PFSK-1 (cell line): ENCODE measurements around the gene TNS1.

Experiments used
- FOXP2 ChIP-seq: optimal IDR thresholded peaks from 2 replicates; pipeline ENCODE3; 2011; ENCODE audit warnings: borderline replicate concordance, control low read depth, inconsistent platforms; ENCODE audit not compliant: insufficient read depth; ENCODE audit errors: extremely low read length, extremely low read depth
- POLR2AphosphoS5 ChIP-seq: IDR thresholded peaks from 2 replicates; pipeline ENCODE4 v1.6.1; 2012; ENCODE audit warnings: low read depth, mild to moderate bottlenecking, control low read depth, low read length, moderate library complexity
- REST ChIP-seq, 2 experiments: IDR thresholded peaks; 2 replicates each; pipeline versions ENCODE4 v1.6.1 to v1.8.0; 2011 to 2012; ENCODE audit warnings: low read depth in 2 of 2, low read length in 2 of 2, control low read depth in 1 of 2, inconsistent platforms in 1 of 2, mild to moderate bottlenecking in 1 of 2, moderate library complexity in 1 of 2; ENCODE audit not compliant: insufficient read depth in 1 of 2
- SIN3A ChIP-seq: IDR thresholded peaks from 2 replicates; pipeline ENCODE4 v1.6.1; 2012; ENCODE audit warnings: mild to moderate bottlenecking, low read length, moderate library complexity, borderline replicate concordance; ENCODE audit not compliant: insufficient read depth
- TAF1 ChIP-seq: IDR thresholded peaks from 2 replicates; pipeline ENCODE4 v1.6.1; 2012; ENCODE audit warnings: low read length, control low read depth, borderline replicate concordance; ENCODE audit not compliant: insufficient read depth

The TNS1 gene

DNA sequence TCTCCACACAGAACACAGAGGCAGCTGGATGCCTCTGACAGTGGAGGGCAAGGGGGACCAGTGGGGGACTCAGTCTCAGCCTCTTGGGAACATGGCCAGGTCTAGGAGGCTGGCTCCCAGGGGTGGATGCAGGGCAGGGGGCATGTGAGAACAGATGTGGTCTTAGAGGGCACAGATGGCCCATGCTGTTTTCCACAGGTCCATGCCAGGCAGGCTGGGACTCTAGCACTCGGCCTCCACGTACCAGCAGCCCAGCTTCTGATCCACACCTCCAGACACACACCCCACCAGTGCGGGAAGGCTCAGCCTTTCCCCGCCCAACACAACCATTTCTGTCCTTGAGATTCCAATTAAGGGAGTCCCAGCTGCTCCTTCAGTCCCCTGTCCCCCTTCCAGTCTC lies 42.4 kb downstream of the TNS1 start:
- TF ChIP-seq TAF1 (no peak), REST (IDR thresholded peaks at IDR 0.05; ENCODE audit: insufficient read depth in 1 of 2, low read depth in 2 of 2, low read length in 2 of 2) (no peak), POLR2AphosphoS5 (no peak), SIN3A (no peak), FOXP2 (no peak)

GRCh38 chr2:217959723-217960122 lies 43.1 kb downstream of the TNS1 start:
- TF ChIP-seq TAF1 (no peak), REST (IDR thresholded peaks at IDR 0.05; ENCODE audit: insufficient read depth in 1 of 2, low read depth in 2 of 2, low read length in 2 of 2) (no peak), POLR2AphosphoS5 (no peak), FOXP2 (no peak), SIN3A (no peak)

GRCh38 chr2:217958884-217959225 lies 43.9 kb downstream of the TNS1 start:
- TF ChIP-seq SIN3A (no peak), REST (IDR thresholded peaks at IDR 0.05; ENCODE audit: insufficient read depth in 1 of 2, low read depth in 2 of 2, low read length in 2 of 2) (no peak)

GRCh38 chr2:217958206-217958883 lies 44.5 kb downstream of the TNS1 start:
- TF ChIP-seq TAF1: no peak
- no peak for TF ChIP-seq SIN3A
- no peak for TF ChIP-seq POLR2AphosphoS5
- no peak for TF ChIP-seq FOXP2
- no peak for TF ChIP-seq REST (IDR thresholded peaks at IDR 0.05; ENCODE audit: insufficient read depth in 1 of 2, low read depth in 2 of 2, low read length in 2 of 2)
